Thyroid gland (tissue), 4 donors: Measurements from ENCODE around the gene ZSCAN25. TPM values are rescaled to one million over a fixed set of nuclear protein-coding genes. Genes with fewer than 3 reads are reported as not detected.
"Not testable (repeated sequence)": the region's sequence is repeated elsewhere in the genome, so short reads cannot be mapped to it uniquely, and the experiment has no call there.

Experiments used
- DNase-seq, 2 donors: peaks; one replicate each; pipeline ENCODE4 v3.0.0-alpha.2; 2019
- H3K27ac ChIP-seq, 3 donors: fragments of 200-600 bp; sonication (generic); 1 replicate in 2 of 3; 2 replicates in 1 of 3; pipeline ENCODE4 v1.5.1; 2016 to 2019; ENCODE audit warnings: mild to moderate bottlenecking in 1 of 3, moderate library complexity in 1 of 3
- H3K27me3 ChIP-seq: fragments of 200-600 bp; sonication (generic); one replicate; pipeline ENCODE4 v1.5.1; 2019
- H3K36me3 ChIP-seq, 2 donors: fragments of 200-600 bp; sonication (generic); one replicate each; pipeline ENCODE4 v1.5.1; 2016 to 2019
- H3K4me1 ChIP-seq, 2 donors: fragments of 200-600 bp; sonication (generic); one replicate each; pipeline ENCODE4 v1.5.1; 2017 to 2019
- H3K4me3 ChIP-seq, 3 donors: fragments of 200-600 bp; sonication (generic); replicated peaks in 1 of 3; 1 replicate in 2 of 3; 2 replicates in 1 of 3; pipeline ENCODE4 v1.5.1; 2016; ENCODE audit warnings: mild to moderate bottlenecking in 1 of 3
- H3K9me3 ChIP-seq: fragments of 200-600 bp; sonication (generic); one replicate; pipeline ENCODE4 v1.5.1; 2017
- CTCF ChIP-seq, 6 experiments: fragments of 200-600 bp in 3 of 6; fragments of 450-650 bp in 3 of 6; sonication (generic) in 3 of 6; IDR thresholded peaks; one replicate each; pipeline ENCODE4 v1.5.1; 2016 to 2019; ENCODE audit warnings: antibody characterized with exemption in 6 of 6, mild to moderate bottlenecking in 2 of 6, inconsistent platforms in 1 of 6, moderate library complexity in 1 of 6
- POLR2A ChIP-seq, 2 donors: fragments of 450-650 bp; IDR thresholded peaks; one replicate each; pipeline ENCODE4 v1.6.1; 2017; ENCODE audit warnings: antibody characterized with exemption in 2 of 2, mild to moderate bottlenecking in 2 of 2, moderate library complexity in 1 of 2
- WGBS, 2 donors: methylation state at CpG; one replicate each; pipeline ENCODE4 v1.1.5; 2017; 5-methylcytosine and 5-hydroxymethylcytosine counted together
- intact Hi-C: fragments of 100-400 bp; cut with DNase I; formaldehyde crosslinking; loops from one replicate; pipeline ENCODE4 v1.15.1; 2023
- total RNA-seq, 4 donors: library from RNA; depleted of rRNA; stranded (reverse); fragments of >200 nt; gene quantifications; one replicate each; pipeline ENCODE4 v1.2.3, GENCODE V29; 2016

The ZSCAN25 gene
- total RNA-seq, 4 donors from 2014 or later: 17.5 to 32.4 (median 23.8) TPM

GRCh38 chr7:99653754-99654153 lies 37.0 kb downstream of the ZSCAN25 start:
- Histone ChIP-seq H3K27me3 (no peaks in the 10 kb centered on the region), H3K36me3 (no peaks in the 10 kb centered on the region), H3K27ac (no peak overlapping the region), H3K4me3 (no peak overlapping the region), H3K4me1 (no peaks in the 10 kb centered on the region), H3K9me3 (no peaks in the 10 kb centered on the region)
- no peak for TF ChIP-seq CTCF (IDR thresholded peaks at IDR 0.05)
- no peak for TF ChIP-seq POLR2A (IDR thresholded peaks at IDR 0.05)
- DNase-seq: no peak
- WGBS, 2 donors: 94 to 99% methylated on average over 3 of the region's 3 CpGs
- intact Hi-C loops: no loop called here

- H3K27ac ChIP-seq, H3K36me3 ChIP-seq, H3K4me3 ChIP-seq, DNase-seq, intact Hi-C loops, H3K9me3 ChIP-seq, H3K4me1 ChIP-seq, H3K27me3 ChIP-seq: not testable (repeated sequence)
- 96 to 97% methylated on average over 3 of the region's 3 CpGs for WGBS, 2 donors
Measured at GRCh38 chr7:99654626-99655025, 37.9 kb downstream of the ZSCAN25 start.

GRCh38 chr7:99657879-99658278 lies 41.1 kb downstream of the ZSCAN25 start:
- 91 to 96% methylated on average over 5 of the region's 5 CpGs for WGBS, 2 donors
- intact Hi-C loops, H3K27ac ChIP-seq, DNase-seq, H3K4me1 ChIP-seq, H3K9me3 ChIP-seq, H3K27me3 ChIP-seq, H3K4me3 ChIP-seq, H3K36me3 ChIP-seq: not testable (repeated sequence)

- 97 to 99% methylated on average over 3 of the region's 3 CpGs for WGBS, 2 donors
- TF ChIP-seq POLR2A (IDR thresholded peaks at IDR 0.05) (no peak), CTCF (IDR thresholded peaks at IDR 0.05) (no peak)
- no peak overlapping the region for H3K4me3 ChIP-seq
- no peaks in the 10 kb centered on the region for H3K4me1 ChIP-seq
- H3K9me3 ChIP-seq: no peaks in the 10 kb centered on the region
- intact Hi-C loops: no loop called here
- no peak for DNase-seq
- no peak overlapping the region for H3K27ac ChIP-seq
- no peaks in the 10 kb centered on the region for H3K36me3 ChIP-seq
- no peaks in the 10 kb centered on the region for H3K27me3 ChIP-seq
Measured at GRCh38 chr7:99665312-99666012, 48.7 kb downstream of the ZSCAN25 start.

- H3K4me1 ChIP-seq: no peaks in the 10 kb centered on the region
- H3K36me3 ChIP-seq: no peaks in the 10 kb centered on the region
- intact Hi-C loops: no loop called here
- no peak overlapping the region for H3K27ac ChIP-seq
- TF ChIP-seq POLR2A (IDR thresholded peaks at IDR 0.05) (no peak), CTCF (IDR thresholded peaks at IDR 0.05) (no peak)
- H3K4me3 ChIP-seq: no peak overlapping the region
- 89 to 91% methylated on average over 1 of the region's 1 CpG for WGBS, 2 donors
- no peaks in the 10 kb centered on the region for H3K9me3 ChIP-seq
- no peak for DNase-seq
- no peaks in the 10 kb centered on the region for H3K27me3 ChIP-seq
Measured at GRCh38 chr7:99666013-99666395, 49.3 kb downstream of the ZSCAN25 start.

- no peak overlapping the region for H3K4me3 ChIP-seq
- WGBS, 2 donors: 72 to 73% methylated on average over 2 of the region's 2 CpGs
- TF ChIP-seq POLR2A (IDR thresholded peaks at IDR 0.05): no peak
- TF ChIP-seq CTCF (IDR thresholded peaks at IDR 0.05): no peak
- no peak overlapping the region for H3K27ac ChIP-seq
- no peaks in the 10 kb centered on the region for H3K4me1 ChIP-seq
- H3K9me3 ChIP-seq: no peaks in the 10 kb centered on the region
- intact Hi-C loops: no loop called here
- H3K36me3 ChIP-seq: no peaks in the 10 kb centered on the region
- H3K27me3 ChIP-seq: no peaks in the 10 kb centered on the region
- DNase-seq: no peak
Measured at GRCh38 chr7:99667179-99667578, 50.4 kb downstream of the ZSCAN25 start.
